A549 (cell line): ENCODE results near the gene CMTM2. TPM values are rescaled to one million over a fixed set of nuclear protein-coding genes. Genes with fewer than 3 reads are reported as not detected.

Source experiments
- ATAC-seq, 2 experiments: fragments of 200-7000 bp in 1 of 2; fragments of >200 bp in 1 of 2; cut with Nextera tagmentation in 1 of 2; cut with Tn5 transposase in 1 of 2; 3 replicates each; pipeline versions ENCODE4 v1.8.0 to v1.9.1; 2018 to 2020; ENCODE audit warnings: mild to moderate bottlenecking in 1 of 2, moderate library complexity in 1 of 2
- CTCF ChIA-PET: fragments of 300-600 bp; sonication (Branson Sonifier 250); formaldehyde crosslinking; extraction: SDS; loops from one replicate; lab custom pipeline; 2021; ENCODE audit warnings: antibody characterized with exemption, inconsistent platforms; lab: Yijun Ruan, JAX
- POLR2A ChIA-PET: fragments of 350-600 bp; formaldehyde crosslinking; extraction: SDS; loops from one replicate; lab custom pipeline; 2021; ENCODE audit warnings: antibody characterized with exemption, inconsistent platforms; lab: Yijun Ruan, JAX
- DNase-seq, 2 experiments: peaks; one replicate each; pipeline versions ENCODE4 v3.0.0 to v3.0.0-alpha.2; 2011 to 2016; ENCODE audit warnings: low read depth in 1 of 2, low spot score in 1 of 2
- FAIRE-seq: peaks from 2 replicates; lab custom pipeline; 2011; peaks lifted over from hg19 to GRCh38; lab: Jason Lieb, UNC
- H3K27ac ChIP-seq, 2 experiments: fragments of >200 bp; sonication (Bioruptor Twin); formaldehyde crosslinking; 3 replicates each; pipeline ENCODE4 v1.5.1; 2016 to 2017
- H3K4me1 ChIP-seq: fragments of >200 bp; sonication (Bioruptor Twin); formaldehyde crosslinking; 3 replicates; pipeline ENCODE4 v1.6.1; 2016
- H3K4me2 ChIP-seq: fragments of >200 bp; sonication (Bioruptor Twin); formaldehyde crosslinking; 3 replicates; pipeline ENCODE4 v1.6.1; 2016
- H3K4me3 ChIP-seq: fragments of >200 bp; sonication (Bioruptor Twin); formaldehyde crosslinking; 3 replicates; pipeline ENCODE4 v1.5.1; 2016
- H3K9me3 ChIP-seq: fragments of >200 bp; sonication (Bioruptor Twin); formaldehyde crosslinking; 3 replicates; pipeline ENCODE4 v1.6.1; 2016
- CEBPB ChIP-seq, 2 experiments: fragments of >200 bp in 1 of 2; sonication (Bioruptor Twin) in 1 of 2; formaldehyde crosslinking in 1 of 2; IDR thresholded peaks; 2 replicates each; pipeline ENCODE4 v1.6.1; 2012 to 2016
- CHD2 ChIP-seq: fragments of 150-350 bp; IDR thresholded peaks from 2 replicates; pipeline ENCODE4 v1.6.1; 2014; ENCODE audit warnings: low read length; ENCODE audit not compliant: partially characterized antibody
- EHF ChIP-seq: fragments of 250-450 bp; sonication (Bioruptor Pico); IDR thresholded peaks from 2 replicates; pipeline ENCODE4 v1.5.0; 2020; ENCODE audit warnings: mild to moderate bottlenecking
- ESRRA ChIP-seq: fragments of 150-350 bp; IDR thresholded peaks from 2 replicates; pipeline ENCODE4 v1.6.1; 2014; ENCODE audit warnings: mild to moderate bottlenecking, low read length, borderline replicate concordance
- FOSL2 ChIP-seq, 2 experiments: fragments of 450-650 bp in 1 of 2; fragments of >200 bp in 1 of 2; sonication (Bioruptor Twin) in 1 of 2; formaldehyde crosslinking; IDR thresholded peaks; 2 replicates each; pipeline versions ENCODE4 v1.5.0 to v1.6.1; 2016 to 2020; ENCODE audit warnings: mild to moderate bottlenecking in 1 of 2, moderate library complexity in 1 of 2
- HDAC2 ChIP-seq: fragments of 200-600 bp; sonication (generic); IDR thresholded peaks from 2 replicates; pipeline ENCODE4 v1.6.1; 2016
- JUN ChIP-seq, 2 experiments: fragments of >200 bp; sonication (Bioruptor Twin); formaldehyde crosslinking; IDR thresholded peaks; 2 replicates in 1 of 2; 3 replicates in 1 of 2; pipeline ENCODE4 v1.6.1; 2016 to 2017
- KDM5A ChIP-seq: fragments of 200-600 bp; sonication (generic); IDR thresholded peaks from 2 replicates; pipeline ENCODE4 v1.6.1; 2016; ENCODE audit warnings: antibody characterized with exemption, mild to moderate bottlenecking
- MAZ ChIP-seq: fragments of 150-350 bp; IDR thresholded peaks from 2 replicates; pipeline ENCODE4 v1.6.1; 2014; ENCODE audit warnings: antibody characterized with exemption, low read depth, low read length, borderline replicate concordance
- NPAS2 ChIP-seq: fragments of 250-450 bp; sonication (Bioruptor Pico); IDR thresholded peaks from 2 replicates; pipeline ENCODE4 v1.8.0; 2022; ENCODE audit warnings: mild to moderate bottlenecking, moderate library complexity, borderline replicate concordance
- PHF8 ChIP-seq: fragments of 200-600 bp; sonication (generic); IDR thresholded peaks from 2 replicates; pipeline ENCODE4 v1.6.1; 2016; ENCODE audit warnings: low read depth, mild to moderate bottlenecking, antibody characterized with exemption, moderate library complexity, borderline replicate concordance
- POLR2A ChIP-seq: IDR thresholded peaks from 2 replicates; pipeline ENCODE4 v1.6.1; 2012; ENCODE audit warnings: mild to moderate bottlenecking, low read length
- RAD21 ChIP-seq, 2 experiments: fragments of >200 bp in 1 of 2; sonication (Bioruptor Twin) in 1 of 2; formaldehyde crosslinking in 1 of 2; IDR thresholded peaks in 1 of 2; conservative IDR thresholded peaks in 1 of 2; 2 replicates in 1 of 2; 3 replicates in 1 of 2; pipeline ENCODE4 v1.6.1; 2012 to 2018; ENCODE audit warnings: inconsistent platforms in 1 of 2
- RARB ChIP-seq: fragments of 250-450 bp; sonication (Bioruptor Pico); IDR thresholded peaks from 2 replicates; pipeline ENCODE4 v1.8.0; 2021; ENCODE audit warnings: mild to moderate bottlenecking, moderate library complexity
- SMC3 ChIP-seq: fragments of >200 bp; sonication (Bioruptor Twin); formaldehyde crosslinking; IDR thresholded peaks from 3 replicates; pipeline ENCODE4 v1.6.1; 2018; ENCODE audit warnings: inconsistent platforms
- SREBF2 ChIP-seq: fragments of 450-650 bp; IDR thresholded peaks from 2 replicates; pipeline ENCODE4 v1.6.1; 2014; ENCODE audit warnings: mild to moderate bottlenecking, moderate library complexity
- TFCP2L1 ChIP-seq: fragments of 250-450 bp; sonication (Bioruptor Pico); IDR thresholded peaks from 2 replicates; pipeline ENCODE4 v1.5.0; 2021; ENCODE audit warnings: mild to moderate bottlenecking
- TP53 ChIP-seq: fragments of 250-450 bp; sonication (Bioruptor Pico); IDR thresholded peaks from 2 replicates; pipeline ENCODE4 v1.5.0; 2021; ENCODE audit warnings: mild to moderate bottlenecking, moderate library complexity
- ZC3H11A ChIP-seq: fragments of 450-650 bp; IDR thresholded peaks from 2 replicates; pipeline ENCODE4 v1.6.1; 2014; ENCODE audit warnings: antibody characterized with exemption, mild to moderate bottlenecking
- WGBS: methylation state at CpG from one replicate; pipeline ENCODE4 v1.1.6; 2017; ENCODE audit errors: missing lambda C conversion rate; 5-methylcytosine and 5-hydroxymethylcytosine counted together
- polyA plus RNA-seq, 4 experiments: library from polyadenylated mRNA; depleted of rRNA in 3 of 4; stranded (reverse); fragments of >200 nt; fragmentation: RNase III in 1 of 4; extraction: RNeasy Plus Mini Kit Qiagen cat#74134 plus additional on column Dnase treatment in 1 of 4; gene quantifications; 2 replicates in 3 of 4; 3 replicates in 1 of 4; pipeline ENCODE4 v1.2.3, GENCODE V29; 2011 to 2017
- TF ChIP-seq, protein P1 (sequence below): fragments of >200 bp; sonication (Bioruptor Twin); formaldehyde crosslinking; IDR thresholded peaks from 3 replicates; pipeline ENCODE4 v1.5.1; 2016
- TF ChIP-seq, protein P2 (sequence below): fragments of 150-350 bp; IDR thresholded peaks from 2 replicates; pipeline ENCODE4 v1.6.1; 2014; ENCODE audit warnings: low read depth, mild to moderate bottlenecking, low read length
- TF ChIP-seq, protein P3 (sequence below): IDR thresholded peaks from 2 replicates; pipeline ENCODE4 v1.6.1; 2012
- TF ChIP-seq, protein P4 (sequence below): fragments of 200-600 bp; sonication (generic); IDR thresholded peaks from 2 replicates; pipeline ENCODE4 v1.6.1; 2016; ENCODE audit warnings: antibody characterized with exemption, mild to moderate bottlenecking, moderate library complexity

Gene CMTM2
- polyA plus RNA-seq, 2 of the 4 experiments (the other 2 are of a cell fraction), result 0.15 TPM; not detected in 1

DNA sequence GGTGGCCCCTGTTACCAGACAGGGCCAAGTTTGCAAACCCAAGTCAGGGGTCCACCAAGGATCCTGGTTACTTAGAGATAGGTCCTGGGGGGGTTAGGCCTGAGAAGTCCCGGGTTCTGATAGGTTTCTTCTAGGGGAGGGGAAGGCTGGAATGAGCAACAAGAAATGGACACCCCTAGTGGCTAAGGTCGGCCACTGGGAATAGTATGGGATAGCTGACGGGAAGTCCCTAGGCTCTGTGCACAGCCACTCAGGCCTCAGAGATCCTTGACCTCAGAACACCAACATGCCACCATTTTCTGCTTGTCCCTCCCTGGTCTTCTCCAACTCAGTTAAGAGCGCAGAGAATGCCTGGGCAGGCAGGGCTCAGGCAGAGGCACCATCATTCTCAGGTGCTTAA lies 42.7 kb upstream of the CMTM2 start:
- Histone ChIP-seq H3K4me1 (no peaks in the 10 kb centered on the region), H3K4me2 (no peak overlapping the region), H3K4me3 (no peak overlapping the region), H3K9me3 (no peaks in the 10 kb centered on the region), H3K27ac (no peak overlapping the region)
- FAIRE-seq (no peak), ATAC-seq (peak; percentile 64 to 75; a peak in 5 of 6 replicates), DNase-seq (no peak)
- WGBS, result 85% methylated on average over 4 of the region's 4 CpGs
- ChIA-PET POLR2A (interaction anchor here (0.7 kb wide), 1 partner anchor 299 kb away, joined by 3 read pairs; no protein-coding TSS in a partner anchor), CTCF (interaction anchor here (0.9 to 1.7 kb wide), 3 partner anchors 14 to 16 kb away, joined by 3 to 5 read pairs (median 5); partner anchors contain the start of gene CKLF)
- TF ChIP-seq CHD2, result no peak
- TF ChIP-seq RAD21 (conservative IDR thresholded peaks at IDR 0.05 in 1 of 2, IDR thresholded peaks at IDR 0.05 in 1 of 2), result no peak
- TF ChIP-seq, protein P1, sequence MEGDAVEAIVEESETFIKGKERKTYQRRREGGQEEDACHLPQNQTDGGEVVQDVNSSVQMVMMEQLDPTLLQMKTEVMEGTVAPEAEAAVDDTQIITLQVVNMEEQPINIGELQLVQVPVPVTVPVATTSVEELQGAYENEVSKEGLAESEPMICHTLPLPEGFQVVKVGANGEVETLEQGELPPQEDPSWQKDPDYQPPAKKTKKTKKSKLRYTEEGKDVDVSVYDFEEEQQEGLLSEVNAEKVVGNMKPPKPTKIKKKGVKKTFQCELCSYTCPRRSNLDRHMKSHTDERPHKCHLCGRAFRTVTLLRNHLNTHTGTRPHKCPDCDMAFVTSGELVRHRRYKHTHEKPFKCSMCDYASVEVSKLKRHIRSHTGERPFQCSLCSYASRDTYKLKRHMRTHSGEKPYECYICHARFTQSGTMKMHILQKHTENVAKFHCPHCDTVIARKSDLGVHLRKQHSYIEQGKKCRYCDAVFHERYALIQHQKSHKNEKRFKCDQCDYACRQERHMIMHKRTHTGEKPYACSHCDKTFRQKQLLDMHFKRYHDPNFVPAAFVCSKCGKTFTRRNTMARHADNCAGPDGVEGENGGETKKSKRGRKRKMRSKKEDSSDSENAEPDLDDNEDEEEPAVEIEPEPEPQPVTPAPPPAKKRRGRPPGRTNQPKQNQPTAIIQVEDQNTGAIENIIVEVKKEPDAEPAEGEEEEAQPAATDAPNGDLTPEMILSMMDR, result no peak

DNA sequence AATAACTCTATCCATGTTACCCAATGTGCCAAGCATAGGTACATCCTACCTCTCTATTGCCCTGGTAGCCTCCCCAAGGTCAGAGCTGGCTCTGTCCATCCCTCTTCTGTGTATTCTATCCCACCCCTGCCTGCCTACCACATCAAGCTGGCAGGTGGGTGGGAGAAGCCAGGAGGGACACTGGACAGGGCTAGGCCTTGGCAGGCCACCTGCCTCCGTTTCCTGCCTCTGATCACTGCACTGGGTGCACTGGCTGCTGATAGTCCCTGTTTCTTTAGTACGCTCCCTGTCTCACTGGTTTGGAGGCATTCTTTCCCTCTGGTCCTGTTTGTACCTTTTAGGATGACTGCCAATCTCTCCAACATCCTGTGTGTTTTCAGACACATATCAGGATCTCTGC lies 42.0 kb upstream of the CMTM2 start:
- CTCF ChIA-PET, result interaction anchor here (1.0 to 1.7 kb wide), 3 partner anchors 9 to 15 kb away, joined by 3 to 6 read pairs (median 5); partner anchors contain the start of gene CKLF
- H3K4me1 ChIP-seq, result no peaks in the 10 kb centered on the region
- TF ChIP-seq TFCP2L1 (CRISPR knock-in tag) (no peak), HDAC2 (no peak), PHF8 (no peak), SMC3 (no peak), ESRRA (no peak), NPAS2 (CRISPR knock-in tag) (no peak), CEBPB (IDR thresholded peaks at IDR 0.05) (no peak), JUN (IDR thresholded peaks at IDR 0.05) (no peak), TP53 (CRISPR knock-in tag) (no peak)
- TF ChIP-seq, protein P2, sequence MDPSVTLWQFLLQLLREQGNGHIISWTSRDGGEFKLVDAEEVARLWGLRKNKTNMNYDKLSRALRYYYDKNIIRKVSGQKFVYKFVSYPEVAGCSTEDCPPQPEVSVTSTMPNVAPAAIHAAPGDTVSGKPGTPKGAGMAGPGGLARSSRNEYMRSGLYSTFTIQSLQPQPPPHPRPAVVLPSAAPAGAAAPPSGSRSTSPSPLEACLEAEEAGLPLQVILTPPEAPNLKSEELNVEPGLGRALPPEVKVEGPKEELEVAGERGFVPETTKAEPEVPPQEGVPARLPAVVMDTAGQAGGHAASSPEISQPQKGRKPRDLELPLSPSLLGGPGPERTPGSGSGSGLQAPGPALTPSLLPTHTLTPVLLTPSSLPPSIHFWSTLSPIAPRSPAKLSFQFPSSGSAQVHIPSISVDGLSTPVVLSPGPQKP, result no peak
- TF ChIP-seq, protein P3, sequence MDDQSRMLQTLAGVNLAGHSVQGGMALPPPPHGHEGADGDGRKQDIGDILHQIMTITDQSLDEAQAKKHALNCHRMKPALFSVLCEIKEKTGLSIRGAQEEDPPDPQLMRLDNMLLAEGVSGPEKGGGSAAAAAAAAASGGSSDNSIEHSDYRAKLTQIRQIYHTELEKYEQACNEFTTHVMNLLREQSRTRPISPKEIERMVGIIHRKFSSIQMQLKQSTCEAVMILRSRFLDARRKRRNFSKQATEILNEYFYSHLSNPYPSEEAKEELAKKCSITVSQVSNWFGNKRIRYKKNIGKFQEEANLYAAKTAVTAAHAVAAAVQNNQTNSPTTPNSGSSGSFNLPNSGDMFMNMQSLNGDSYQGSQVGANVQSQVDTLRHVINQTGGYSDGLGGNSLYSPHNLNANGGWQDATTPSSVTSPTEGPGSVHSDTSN, result no peak
- H3K4me2 ChIP-seq, result no peak overlapping the region
- no peak for DNase-seq
- H3K9me3 ChIP-seq, result no peaks in the 10 kb centered on the region
- H3K4me3 ChIP-seq, result no peak overlapping the region
- no peak overlapping the region for H3K27ac ChIP-seq
- POLR2A ChIA-PET, result no interaction called here
- no peak for FAIRE-seq
- ATAC-seq, result 0 out of 6 replicates have a peak, but pooled peaks of 1 of the 2 experiments have one; percentile 24
- WGBS, result 96% methylated on average over 2 of the region's 2 CpGs

DNA sequence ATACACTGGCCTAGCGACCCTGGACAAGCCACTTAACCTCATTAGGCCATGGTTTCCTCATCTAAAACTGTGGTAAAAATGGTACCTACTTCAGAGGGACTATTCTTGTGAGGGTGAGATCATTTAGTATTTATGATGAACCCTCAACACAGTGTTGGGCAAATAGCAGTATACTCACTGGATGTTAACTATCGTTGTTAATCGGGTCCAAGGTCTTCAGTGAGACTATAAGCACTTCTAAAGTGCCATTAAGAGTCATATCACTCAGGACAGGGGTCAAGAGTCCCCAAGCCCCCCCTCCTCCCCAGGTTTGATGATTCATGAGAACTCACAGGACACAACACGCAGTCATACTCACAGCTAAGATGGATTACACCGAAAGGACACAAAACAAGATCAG lies 40.4 kb upstream of the CMTM2 start:
- TF ChIP-seq HDAC2 (no peak), FOSL2 (IDR thresholded peaks at IDR 0.05) (no peak), FOSL2 (CRISPR knock-in tag; IDR thresholded peaks at IDR 0.05) (no peak), EHF (CRISPR knock-in tag) (no peak), KDM5A (no peak), SREBF2 (no peak), ZC3H11A (no peak), RARB (CRISPR knock-in tag) (no peak), MAZ (no peak), POLR2A (no peak), TFCP2L1 (CRISPR knock-in tag) (no peak)
- TF ChIP-seq, protein P4, sequence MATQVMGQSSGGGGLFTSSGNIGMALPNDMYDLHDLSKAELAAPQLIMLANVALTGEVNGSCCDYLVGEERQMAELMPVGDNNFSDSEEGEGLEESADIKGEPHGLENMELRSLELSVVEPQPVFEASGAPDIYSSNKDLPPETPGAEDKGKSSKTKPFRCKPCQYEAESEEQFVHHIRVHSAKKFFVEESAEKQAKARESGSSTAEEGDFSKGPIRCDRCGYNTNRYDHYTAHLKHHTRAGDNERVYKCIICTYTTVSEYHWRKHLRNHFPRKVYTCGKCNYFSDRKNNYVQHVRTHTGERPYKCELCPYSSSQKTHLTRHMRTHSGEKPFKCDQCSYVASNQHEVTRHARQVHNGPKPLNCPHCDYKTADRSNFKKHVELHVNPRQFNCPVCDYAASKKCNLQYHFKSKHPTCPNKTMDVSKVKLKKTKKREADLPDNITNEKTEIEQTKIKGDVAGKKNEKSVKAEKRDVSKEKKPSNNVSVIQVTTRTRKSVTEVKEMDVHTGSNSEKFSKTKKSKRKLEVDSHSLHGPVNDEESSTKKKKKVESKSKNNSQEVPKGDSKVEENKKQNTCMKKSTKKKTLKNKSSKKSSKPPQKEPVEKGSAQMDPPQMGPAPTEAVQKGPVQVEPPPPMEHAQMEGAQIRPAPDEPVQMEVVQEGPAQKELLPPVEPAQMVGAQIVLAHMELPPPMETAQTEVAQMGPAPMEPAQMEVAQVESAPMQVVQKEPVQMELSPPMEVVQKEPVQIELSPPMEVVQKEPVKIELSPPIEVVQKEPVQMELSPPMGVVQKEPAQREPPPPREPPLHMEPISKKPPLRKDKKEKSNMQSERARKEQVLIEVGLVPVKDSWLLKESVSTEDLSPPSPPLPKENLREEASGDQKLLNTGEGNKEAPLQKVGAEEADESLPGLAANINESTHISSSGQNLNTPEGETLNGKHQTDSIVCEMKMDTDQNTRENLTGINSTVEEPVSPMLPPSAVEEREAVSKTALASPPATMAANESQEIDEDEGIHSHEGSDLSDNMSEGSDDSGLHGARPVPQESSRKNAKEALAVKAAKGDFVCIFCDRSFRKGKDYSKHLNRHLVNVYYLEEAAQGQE, result no peak
- POLR2A ChIA-PET, result no interaction called here
- no peak for ATAC-seq

More for the DNA sequence above, 40.4 kb upstream of the CMTM2 start:
- Histone ChIP-seq H3K27ac (no peak overlapping the region), H3K4me1 (no peaks in the 10 kb centered on the region), H3K4me2 (no peak overlapping the region), H3K4me3 (no peak overlapping the region), H3K9me3 (no peaks in the 10 kb centered on the region)
- no peak for FAIRE-seq
- no peak for DNase-seq
- CTCF ChIA-PET, result no interaction called here
- 96% methylated on average over 5 of the region's 5 CpGs for WGBS
